ENCODE results near the gene UTRN. TPM values are rescaled to one million over a fixed set of nuclear protein-coding genes. Genes with fewer than 3 reads are reported as not detected.

Gene UTRN
- total RNA-seq, 2 experiments from 2014 or later = 35.3 to 39.9 TPM

GRCh38 chr6:144316862-144317195, 31.7 kb downstream of the UTRN start:
- Mint-ChIP-seq H3K9me3 (no peaks in the 10 kb centered on the region), H3K27ac (no peak overlapping the region), H3K4me3 (no peak overlapping the region), H3K27me3 (ENCODE audit: low read depth) (no peaks in the 10 kb centered on the region), H3K36me3 (ENCODE audit: low read depth) (no peaks in the 10 kb centered on the region), H3K4me1 (ENCODE audit: low read depth) (peaks cover 11% of the 10 kb centered on the region)
- intact Hi-C loops (cut with micrococcal nuclease) = no loop called here
- CTCF ChIA-PET = interaction anchor here (0.6 kb wide), 1 partner anchor 503 kb away, joined by 6 read pairs; no protein-coding TSS in a partner anchor
- no peak for DNase-seq

DNA sequence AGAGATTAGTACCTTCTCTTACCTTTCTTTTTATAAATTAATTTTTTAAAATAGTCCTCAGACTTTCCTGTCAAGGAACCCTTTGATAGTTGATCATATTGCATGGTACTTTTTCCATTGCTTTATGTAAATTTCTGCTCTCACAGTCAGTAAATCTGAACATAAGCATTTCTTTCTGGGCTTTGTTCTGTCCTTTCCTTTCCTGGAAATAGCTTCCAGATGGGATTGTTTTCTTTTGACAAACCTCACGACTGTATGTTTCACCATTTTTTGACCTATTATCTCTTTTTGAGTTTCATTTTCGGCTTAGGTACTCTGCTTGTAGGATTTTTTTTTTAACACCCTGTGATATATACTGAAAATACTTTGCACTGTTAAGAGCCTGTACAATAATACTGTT, 32.6 kb downstream of the UTRN start:
- H3K27ac Mint-ChIP-seq = no peak overlapping the region
- intact Hi-C loops (cut with micrococcal nuclease) = no loop called here
- no peak for DNase-seq
- no peaks in the 10 kb centered on the region for H3K36me3 Mint-ChIP-seq (ENCODE audit: low read depth)
- no peak overlapping the region for H3K4me3 Mint-ChIP-seq
- CTCF ChIA-PET = interaction anchor here (0.6 kb wide), 1 partner anchor 14 kb away, joined by 3 read pairs; no protein-coding TSS in a partner anchor
- H3K27me3 Mint-ChIP-seq (ENCODE audit: low read depth) = no peaks in the 10 kb centered on the region
- H3K9me3 Mint-ChIP-seq = no peaks in the 10 kb centered on the region
- peaks cover 11% of the 10 kb centered on the region for H3K4me1 Mint-ChIP-seq (ENCODE audit: low read depth)

DNA sequence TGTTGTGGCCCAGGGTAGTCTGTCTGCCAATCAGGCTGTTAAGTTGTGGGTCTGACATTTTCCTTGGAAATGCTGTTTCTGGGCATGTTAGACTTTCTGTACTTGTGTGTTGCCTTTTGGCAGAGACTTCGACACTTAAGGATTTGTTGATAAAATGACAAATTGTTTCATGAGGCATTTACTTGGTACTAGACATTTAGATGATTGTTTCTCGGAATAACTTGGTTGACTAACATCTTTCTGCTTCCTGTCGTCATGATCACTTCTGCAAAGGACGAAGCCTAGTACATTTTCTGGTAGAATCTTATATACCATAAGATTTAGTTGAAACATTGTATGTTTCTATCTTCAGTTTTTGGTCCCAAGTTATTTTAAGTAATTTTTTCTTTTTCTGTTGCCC, 34.1 kb downstream of the UTRN start:
- no peak overlapping the region for H3K27ac Mint-ChIP-seq
- DNase-seq = no peak
- no peak overlapping the region for H3K4me3 Mint-ChIP-seq
- peaks cover 11% of the 10 kb centered on the region for H3K4me1 Mint-ChIP-seq (ENCODE audit: low read depth)
- H3K27me3 Mint-ChIP-seq (ENCODE audit: low read depth) = no peaks in the 10 kb centered on the region
- intact Hi-C loops (cut with micrococcal nuclease) = no loop called here
- H3K9me3 Mint-ChIP-seq = no peaks in the 10 kb centered on the region
- CTCF ChIA-PET = no interaction called here
- H3K36me3 Mint-ChIP-seq (ENCODE audit: low read depth) = no peaks in the 10 kb centered on the region

GRCh38 chr6:144320741-144321140, 35.6 kb downstream of the UTRN start:
- Mint-ChIP-seq H3K36me3 (ENCODE audit: low read depth) (no peaks in the 10 kb centered on the region), H3K27me3 (ENCODE audit: low read depth) (no peaks in the 10 kb centered on the region), H3K4me3 (no peak overlapping the region), H3K9me3 (no peaks in the 10 kb centered on the region), H3K4me1 (ENCODE audit: low read depth) (peaks cover 11% of the 10 kb centered on the region), H3K27ac (no peak overlapping the region)
- DNase-seq = no peak
- intact Hi-C loops (cut with micrococcal nuclease) = no loop called here
- CTCF ChIA-PET = interaction anchor here (0.6 kb wide), 2 partner anchors 459 to 468 kb away, joined by 3 read pairs; no protein-coding TSS in a partner anchor

DNA sequence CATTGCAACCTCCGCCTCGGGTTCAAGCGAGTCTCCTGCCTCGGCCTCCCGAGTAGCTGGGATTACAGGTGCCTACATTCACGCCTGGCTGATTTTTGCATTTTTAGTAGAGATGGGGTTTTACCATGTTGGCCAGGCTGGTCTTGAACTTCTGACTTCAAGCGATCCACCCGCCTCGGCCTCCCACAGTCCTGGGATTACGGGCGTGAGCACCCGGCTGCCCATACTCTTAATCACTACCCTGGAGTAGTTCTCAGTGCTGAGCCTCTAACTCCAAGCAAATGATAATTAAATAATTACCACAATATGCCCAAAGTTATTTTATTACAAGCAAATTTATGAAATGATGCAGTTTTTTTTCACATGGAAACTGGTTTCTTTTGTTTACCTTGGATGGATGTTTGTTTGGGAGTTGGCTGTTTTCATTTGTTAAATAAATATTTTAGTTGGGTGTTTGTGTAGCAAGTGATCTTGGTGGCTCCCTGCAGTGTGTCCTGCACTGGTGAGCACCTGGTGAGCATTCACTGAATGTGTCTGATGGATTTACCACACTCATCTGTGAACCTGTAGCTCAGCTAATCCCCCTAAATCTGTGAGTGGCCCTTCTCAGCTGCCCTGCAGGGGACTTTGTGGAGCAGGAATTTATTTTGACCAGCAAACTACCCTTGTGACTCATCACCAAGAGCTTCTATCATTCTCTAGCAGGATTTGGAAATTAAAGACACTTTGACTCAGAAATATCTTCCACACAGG, 36.9 kb downstream of the UTRN start:
- CTCF ChIA-PET = no interaction called here

DNA sequence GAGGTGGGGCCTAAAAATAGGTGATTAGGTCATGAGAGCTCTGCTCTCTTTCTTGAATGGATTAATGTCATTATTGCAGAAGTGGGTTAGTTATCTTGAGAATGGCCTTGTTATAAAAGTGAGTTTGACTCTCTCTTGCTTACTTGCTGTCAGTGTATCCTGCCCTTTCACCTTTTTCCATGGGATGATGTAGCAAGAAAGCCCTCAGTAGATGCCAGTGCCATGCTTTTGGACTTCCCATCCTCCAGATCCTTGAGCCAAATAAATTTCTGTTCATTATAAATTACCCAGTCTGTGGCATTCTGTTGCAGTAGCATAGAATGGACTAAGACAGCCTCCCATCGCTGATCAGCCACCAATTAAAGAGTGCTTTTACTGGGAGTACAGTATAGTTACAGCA, 40.1 kb downstream of the UTRN start:
- no peaks in the 10 kb centered on the region for H3K36me3 Mint-ChIP-seq (ENCODE audit: low read depth)
- no peak for DNase-seq
- H3K4me1 Mint-ChIP-seq (ENCODE audit: low read depth) = peaks cover 8% of the 10 kb centered on the region
- H3K9me3 Mint-ChIP-seq = no peaks in the 10 kb centered on the region
- CTCF ChIA-PET = no interaction called here
- H3K4me3 Mint-ChIP-seq = no peak overlapping the region
- H3K27me3 Mint-ChIP-seq (ENCODE audit: low read depth) = no peaks in the 10 kb centered on the region
- H3K27ac Mint-ChIP-seq = no peak overlapping the region
- intact Hi-C loops (cut with micrococcal nuclease) = no loop called here

More for the DNA sequence above, 36.9 kb downstream of the UTRN start:
- DNase-seq = no peak
- peaks cover 10% of the 10 kb centered on the region for H3K4me1 Mint-ChIP-seq (ENCODE audit: low read depth)
- no peak overlapping the region for H3K4me3 Mint-ChIP-seq
- H3K36me3 Mint-ChIP-seq (ENCODE audit: low read depth) = no peaks in the 10 kb centered on the region
- H3K9me3 Mint-ChIP-seq = no peaks in the 10 kb centered on the region
- no peak overlapping the region for H3K27ac Mint-ChIP-seq
- intact Hi-C loops (cut with micrococcal nuclease) = no loop called here
- H3K27me3 Mint-ChIP-seq (ENCODE audit: low read depth) = no peaks in the 10 kb centered on the region

DNA sequence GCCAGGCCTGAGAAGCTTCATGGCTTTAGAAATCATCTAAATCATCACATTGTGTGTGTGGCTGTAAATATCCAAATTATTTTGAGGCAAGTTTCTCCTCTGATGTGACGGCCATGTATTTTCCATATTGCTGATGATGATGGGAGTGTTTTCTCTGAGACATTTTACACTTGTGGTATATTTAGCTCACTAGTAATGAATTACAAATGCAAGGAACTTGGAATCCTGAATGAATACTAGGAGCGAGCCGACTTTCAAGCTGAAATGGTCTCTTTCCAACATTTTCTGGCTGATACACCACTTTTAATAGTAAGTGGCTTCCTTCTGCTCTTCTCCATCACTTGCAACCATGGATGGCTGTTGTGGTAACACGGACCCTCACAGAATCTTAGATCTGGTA, 41.3 kb downstream of the UTRN start:
- H3K4me1 Mint-ChIP-seq (ENCODE audit: low read depth) = no peaks in the 10 kb centered on the region
- H3K27ac Mint-ChIP-seq = no peak overlapping the region
- H3K4me3 Mint-ChIP-seq = no peak overlapping the region
- H3K36me3 Mint-ChIP-seq (ENCODE audit: low read depth) = no peaks in the 10 kb centered on the region
- no peaks in the 10 kb centered on the region for H3K9me3 Mint-ChIP-seq
- intact Hi-C loops (cut with micrococcal nuclease) = no loop called here
- no peaks in the 10 kb centered on the region for H3K27me3 Mint-ChIP-seq (ENCODE audit: low read depth)
- DNase-seq = no peak
- CTCF ChIA-PET = no interaction called here

GRCh38 chr6:144327081-144327480, 41.9 kb downstream of the UTRN start:
- no peak for DNase-seq
- no peaks in the 10 kb centered on the region for H3K36me3 Mint-ChIP-seq (ENCODE audit: low read depth)
- no peaks in the 10 kb centered on the region for H3K9me3 Mint-ChIP-seq
- no peak overlapping the region for H3K4me3 Mint-ChIP-seq
- H3K4me1 Mint-ChIP-seq (ENCODE audit: low read depth) = no peaks in the 10 kb centered on the region
- no peak overlapping the region for H3K27ac Mint-ChIP-seq
- H3K27me3 Mint-ChIP-seq (ENCODE audit: low read depth) = no peaks in the 10 kb centered on the region
- intact Hi-C loops (cut with micrococcal nuclease) = no loop called here
- CTCF ChIA-PET = interaction anchor here (0.6 kb wide), 1 partner anchor 36 kb away, joined by 3 read pairs; no protein-coding TSS in a partner anchor

DNA sequence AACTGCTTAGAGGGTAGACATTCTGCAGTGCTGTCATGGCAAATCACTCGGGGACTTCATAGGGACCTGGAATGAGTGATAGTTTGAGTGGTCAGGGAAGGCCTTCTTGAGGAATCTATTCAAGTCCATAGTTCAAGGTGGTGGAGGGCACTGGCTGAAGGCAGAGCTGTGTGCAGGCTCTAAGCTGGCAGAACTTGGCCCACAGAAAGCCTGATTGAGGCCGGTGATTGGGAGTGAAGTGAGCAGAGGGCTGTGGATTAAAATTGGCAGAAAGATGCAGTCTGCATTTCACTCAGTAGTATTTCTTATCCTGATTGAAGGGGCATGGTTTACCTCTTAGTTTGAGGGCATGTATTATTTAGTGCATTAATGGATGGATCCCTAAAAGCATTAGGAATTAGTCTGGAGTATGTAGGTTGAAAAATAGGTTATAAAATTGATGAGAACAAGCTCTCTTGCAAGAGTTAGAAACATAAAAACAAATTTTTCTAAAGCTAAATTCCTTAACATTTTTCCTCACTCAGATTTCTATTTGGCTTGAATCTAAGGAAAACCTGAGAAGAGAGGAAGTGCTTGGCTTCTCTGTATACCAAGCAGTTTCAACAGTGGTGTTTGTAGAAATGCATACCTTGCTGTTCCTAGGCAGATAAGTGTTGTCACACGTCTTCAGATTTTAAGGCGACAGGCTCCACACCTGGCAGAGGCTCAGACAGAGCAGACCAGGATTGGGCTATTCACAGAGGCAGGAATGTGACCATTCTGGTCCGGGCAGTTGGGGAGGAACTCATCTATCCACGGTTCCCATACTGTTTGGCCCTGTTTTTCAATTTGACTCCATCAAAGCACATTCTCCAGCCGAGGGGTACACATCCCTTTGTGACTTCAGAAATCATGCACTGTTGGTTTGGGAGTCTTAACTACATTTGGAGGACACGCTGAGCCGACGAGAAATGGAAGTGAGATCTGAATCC, 45.2 kb downstream of the UTRN start:
- Mint-ChIP-seq H3K4me3 (no peak overlapping the region), H3K36me3 (ENCODE audit: low read depth) (no peaks in the 10 kb centered on the region), H3K27ac (no peak overlapping the region), H3K9me3 (no peaks in the 10 kb centered on the region), H3K4me1 (ENCODE audit: low read depth) (peaks cover 14% of the 10 kb centered on the region), H3K27me3 (ENCODE audit: low read depth) (no peaks in the 10 kb centered on the region)
- intact Hi-C loops (cut with micrococcal nuclease) = loop anchor here (10.0 kb wide), 1 partner anchor 876 kb away; the partner anchor contains the start of genes ADAT2 and PEX3
- CTCF ChIA-PET = no interaction called here
- DNase-seq = no peak

- H3K4me3 Mint-ChIP-seq = no peak overlapping the region
- peaks cover 26% of the 10 kb centered on the region for H3K4me1 Mint-ChIP-seq (ENCODE audit: low read depth)
- H3K27ac Mint-ChIP-seq = no peak overlapping the region
- no peaks in the 10 kb centered on the region for H3K9me3 Mint-ChIP-seq
- intact Hi-C loops (cut with micrococcal nuclease) = loop anchor here (10.0 kb wide), 1 partner anchor 877 kb away; the partner anchor contains the start of genes ADAT2 and PEX3
- no peaks in the 10 kb centered on the region for H3K36me3 Mint-ChIP-seq (ENCODE audit: low read depth)
- CTCF ChIA-PET = interaction anchor here (0.6 kb wide), 1 partner anchor 14 kb away, joined by 3 read pairs; no protein-coding TSS in a partner anchor
- no peaks in the 10 kb centered on the region for H3K27me3 Mint-ChIP-seq (ENCODE audit: low read depth)
- no peak for DNase-seq
Observed at GRCh38 chr6:144331491-144331969, 46.4 kb downstream of the UTRN start.

GRCh38 chr6:144332177-144332576, 47.0 kb downstream of the UTRN start:
- Mint-ChIP-seq H3K27ac (no peak overlapping the region), H3K4me3 (no peak overlapping the region), H3K36me3 (ENCODE audit: low read depth) (no peaks in the 10 kb centered on the region), H3K4me1 (ENCODE audit: low read depth) (peaks cover 33% of the 10 kb centered on the region), H3K27me3 (ENCODE audit: low read depth) (no peaks in the 10 kb centered on the region), H3K9me3 (no peaks in the 10 kb centered on the region)
- CTCF ChIA-PET = no interaction called here
- DNase-seq = no peak
- intact Hi-C loops (cut with micrococcal nuclease) = loop anchor here (10.0 kb wide), 1 partner anchor 877 kb away; the partner anchor contains the start of genes ADAT2 and PEX3

DNA sequence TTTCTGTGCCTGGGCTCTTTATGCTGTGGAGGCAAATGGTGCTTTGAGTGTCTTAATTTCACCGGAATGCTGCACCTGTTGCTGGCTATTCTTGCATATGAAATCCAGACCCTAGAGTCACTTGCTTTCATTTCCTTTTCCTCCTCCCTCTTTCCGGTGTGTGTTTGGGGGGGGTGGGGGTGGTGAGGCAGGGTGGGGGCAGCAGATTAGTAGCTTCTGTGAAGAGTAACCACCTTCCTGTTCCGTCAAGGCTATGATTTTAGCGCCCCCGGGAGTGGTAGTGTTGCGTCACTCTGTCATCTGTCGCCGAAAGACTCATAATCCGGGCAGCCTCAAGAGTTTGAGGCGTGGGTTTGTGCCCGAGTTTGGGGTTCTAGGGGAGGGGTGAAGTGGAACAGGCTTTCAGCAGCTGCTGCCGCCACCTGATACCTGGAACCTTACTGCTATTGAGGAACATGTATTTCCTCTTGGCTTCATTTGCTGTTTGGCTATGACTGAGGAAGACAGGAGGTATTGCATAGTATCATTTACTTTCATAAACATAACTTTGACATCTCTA, 49.1 kb downstream of the UTRN start:
- peak overlapping the region; percentile 59 for H3K4me3 Mint-ChIP-seq
- no peaks in the 10 kb centered on the region for H3K27me3 Mint-ChIP-seq (ENCODE audit: low read depth)
- intact Hi-C loops (cut with micrococcal nuclease) = loop anchor here (1.0 to 10.0 kb wide), 7 partner anchors 10 to 879 kb away; partner anchors contain the start of genes ADAT2, PEX3, STX11 and UTRN
- no peaks in the 10 kb centered on the region for H3K9me3 Mint-ChIP-seq
- CTCF ChIA-PET = no interaction called here
- peak; percentile 83 for DNase-seq
- H3K4me1 Mint-ChIP-seq (ENCODE audit: low read depth) = peaks cover 45% of the 10 kb centered on the region
- H3K36me3 Mint-ChIP-seq (ENCODE audit: low read depth) = no peaks in the 10 kb centered on the region
- H3K27ac Mint-ChIP-seq = peak overlapping the region; percentile 50

Data from activated naive CD4-positive, alpha-beta T cell treated with anti-CD3 and anti-CD28 coated beads for 36 hours (primary cell).